Esophagus squamous epithelium (tissue), 4 donors: ENCODE measurements around the gene RPUSD2.

Source experiments
- CTCF ChIP-seq, 6 experiments: fragments of 450-650 bp in 4 of 6; fragments of 200-600 bp in 2 of 6; sonication (generic) in 2 of 6; IDR thresholded peaks; one replicate each; pipeline ENCODE4 v1.5.1; 2016 to 2019; ENCODE audit warnings: antibody characterized with exemption in 6 of 6, mild to moderate bottlenecking in 4 of 6, moderate library complexity in 4 of 6
- POLR2A ChIP-seq, 4 donors: fragments of 450-650 bp; IDR thresholded peaks; one replicate each; pipeline ENCODE4 v1.6.1; 2017; ENCODE audit warnings: antibody characterized with exemption in 4 of 4, mild to moderate bottlenecking in 4 of 4, moderate library complexity in 3 of 4

GRCh38 chr15:40618906-40619305 lies 49.8 kb downstream of the RPUSD2 start:
- TF ChIP-seq CTCF (IDR thresholded peaks at IDR 0.05): no peak
- TF ChIP-seq POLR2A (IDR thresholded peaks at IDR 0.05): no peak
